GM12878 (cell line): Measurements from ENCODE around the gene ST7. TPM values are rescaled to one million over a fixed set of nuclear protein-coding genes. Genes with fewer than 3 reads are reported as not detected.

Source experiments
- ATAC-seq: fragments of 200-7000 bp; cut with Tn5 transposase; 3 replicates; pipeline ENCODE4 v1.9.1; 2020; ENCODE audit warnings: mild to moderate bottlenecking, moderate library complexity
- BruUV-seq: library from RNA; stranded (reverse); fragments of 400-500 nt; replicated peaks from 2 replicates; lab custom pipeline; 2021; lab: Mats Ljungman, UMichigan
- CTCF ChIA-PET: fragments of 300-600 bp; sonication (Branson Sonifier 250); formaldehyde crosslinking; extraction: SDS; loops from one replicate; lab custom pipeline; 2021; ENCODE audit warnings: inconsistent platforms; lab: Yijun Ruan, JAX
- POLR2A ChIA-PET: fragments of 350-600 bp; formaldehyde crosslinking; extraction: SDS; loops from one replicate; lab custom pipeline; 2021; ENCODE audit warnings: inconsistent platforms; lab: Charles Lee
- RAD21 ChIA-PET: fragments of 300-600 bp; sonication (Branson Sonifier 250); formaldehyde crosslinking; loops from one replicate; lab custom pipeline; 2023; ENCODE audit warnings: antibody characterized with exemption; ENCODE audit not compliant: unreplicated experiment; lab: Charles Lee
- SMC1A ChIA-PET: fragments of 300-600 bp; sonication (Branson Sonifier 250); formaldehyde crosslinking; loops from one replicate; lab custom pipeline; 2023; ENCODE audit not compliant: unreplicated experiment, uncharacterized antibody; lab: Charles Lee
- DNase-seq: peaks from one replicate; pipeline ENCODE4 v3.0.0-alpha.2; 2011; ENCODE audit warnings: low read depth, low spot score
- FAIRE-seq: peaks from 3 replicates; lab custom pipeline; 2011; peaks lifted over from hg19 to GRCh38; lab: Jason Lieb, UNC
- H2AFZ ChIP-seq: 2 replicates; pipeline ENCODE4 v1.6.0; 2011; ENCODE audit warnings: low read depth, low read length, control low read depth; ENCODE audit not compliant: control insufficient read depth
- H3K27ac ChIP-seq: 2 replicates; pipeline ENCODE4 v1.5.1; 2011; ENCODE audit warnings: control low read depth; ENCODE audit not compliant: control insufficient read depth, insufficient read depth
- H3K27me3 ChIP-seq, 2 experiments: replicated peaks in 1 of 2; 2 replicates each; pipeline versions ENCODE4 v1.6.0 to v1.6.1; 2011; ENCODE audit warnings: low read length in 1 of 2; ENCODE audit not compliant: control insufficient read depth in 2 of 2, insufficient read depth in 2 of 2
- H3K36me3 ChIP-seq, 2 experiments: 2 replicates each; pipeline ENCODE4 v1.5.1; 2011; ENCODE audit warnings: low read length in 1 of 2; ENCODE audit not compliant: control insufficient read depth in 2 of 2, insufficient read depth in 2 of 2
- H3K4me1 ChIP-seq: 2 replicates; pipeline ENCODE4 v1.6.1; 2011; ENCODE audit warnings: mild to moderate bottlenecking, low read length, moderate library complexity, mixed read lengths; ENCODE audit not compliant: control insufficient read depth, insufficient read depth
- H3K4me2 ChIP-seq: 2 replicates; pipeline ENCODE4 v1.6.0; 2011; ENCODE audit warnings: control low read depth; ENCODE audit not compliant: control insufficient read depth, insufficient read depth
- H3K4me3 ChIP-seq: fragments of 200-600 bp; sonication (generic); 2 replicates; pipeline ENCODE4 v1.5.1; 2016
- H3K79me2 ChIP-seq: 2 replicates; pipeline ENCODE4 v1.6.0; 2011; ENCODE audit warnings: low read length; ENCODE audit not compliant: control insufficient read depth, insufficient read depth
- H3K9ac ChIP-seq: 2 replicates; pipeline ENCODE4 v1.8.0; 2011; ENCODE audit warnings: low read length, control low read depth, mixed read lengths; ENCODE audit not compliant: control insufficient read depth, insufficient read depth
- H3K9me3 ChIP-seq: replicated peaks from 3 replicates; pipeline ENCODE4 v1.5.1; 2011; ENCODE audit warnings: mild to moderate bottlenecking, low read length; ENCODE audit not compliant: control insufficient read depth, insufficient read depth
- H4K20me1 ChIP-seq: 2 replicates; pipeline ENCODE4 v1.6.0; 2011; ENCODE audit not compliant: control insufficient read depth, insufficient read depth
- BACH1 ChIP-seq: fragments of 450-650 bp; IDR thresholded peaks from 2 replicates; pipeline ENCODE4 v1.6.1; 2017; ENCODE audit warnings: mild to moderate bottlenecking, borderline replicate concordance
- BHLHE40 ChIP-seq, 2 experiments: fragments of 450-650 bp in 1 of 2; IDR thresholded peaks; 2 replicates each; pipeline ENCODE4 v1.6.1; 2011 to 2017; ENCODE audit warnings: low read depth in 2 of 2, borderline replicate concordance in 1 of 2, improper control_type of control experiment in 1 of 2, low read length in 1 of 2, mild to moderate bottlenecking in 1 of 2
- POLR2A ChIP-seq: IDR thresholded peaks from 2 replicates; pipeline ENCODE4 v1.6.1; 2011; ENCODE audit warnings: low read depth, mild to moderate bottlenecking, low read length
- WGBS: methylation state at CpG from one replicate; pipeline ENCODE4 v1.1.6; 2016; ENCODE audit warnings: low lambda C conversion rate; ENCODE audit not compliant: insufficient replicate concordance, insufficient coverage; ENCODE audit errors: missing lambda C conversion rate; 5-methylcytosine and 5-hydroxymethylcytosine counted together
- in situ Hi-C: fragments of 300-500 bp; cut with MboI; formaldehyde crosslinking; loops from 9 replicates; pipeline ENCODE4 v1.14.3; 2018; ENCODE audit warnings: mixed read lengths
- intact Hi-C: fragments of 100-400 bp; cut with micrococcal nuclease; formaldehyde crosslinking; loops from one replicate; pipeline ENCODE4 v1.14.2; 2022; ENCODE audit not compliant: unreplicated experiment
- polyA plus RNA-seq, 11 experiments: library from polyadenylated mRNA; depleted of rRNA in 4 of 11; unstranded in 6 of 11; stranded (reverse) in 5 of 11; fragments of >200 nt; fragmentation: Nextera tagmentation in 4 of 11; fragmentation: Illumina TruSeq in 1 of 11; extraction: Ambion mirVana in 4 of 11; extraction: Trizol in 1 of 11; gene quantifications; 1 replicate in 1 of 11; 2 replicates in 10 of 11; pipeline versions ENCODE4 v1.2.1 to v1.2.3, GENCODE V29; 2011 to 2016; ENCODE audit warnings: inconsistent platforms in 2 of 11, missing spikeins in 2 of 11, low read depth in 1 of 11
- total RNA-seq, 4 experiments: library from RNA; depleted of rRNA in 3 of 4; stranded (reverse); fragments of >200 nt in 3 of 4; fragmentation: Illumina TruSeq in 1 of 4; extraction: Trizol in 1 of 4; gene quantifications; 2 replicates each; pipeline versions ENCODE4 v1.2.1 to v1.2.3, GENCODE V29; 2013 to 2021
- TF ChIP-seq, protein P1 (sequence below): fragments of 450-650 bp; formaldehyde crosslinking; IDR thresholded peaks from 2 replicates; pipeline ENCODE4 v1.4.0; 2022; ENCODE audit warnings: mild to moderate bottlenecking, moderate library complexity

The ST7 gene
- total and polyA plus RNA-seq, 10 of the 15 experiments (the other 5 are each of a cell fraction or from before 2014, with no cell fraction given), result 27.7 to 76.4 (median 53.6) TPM

DNA sequence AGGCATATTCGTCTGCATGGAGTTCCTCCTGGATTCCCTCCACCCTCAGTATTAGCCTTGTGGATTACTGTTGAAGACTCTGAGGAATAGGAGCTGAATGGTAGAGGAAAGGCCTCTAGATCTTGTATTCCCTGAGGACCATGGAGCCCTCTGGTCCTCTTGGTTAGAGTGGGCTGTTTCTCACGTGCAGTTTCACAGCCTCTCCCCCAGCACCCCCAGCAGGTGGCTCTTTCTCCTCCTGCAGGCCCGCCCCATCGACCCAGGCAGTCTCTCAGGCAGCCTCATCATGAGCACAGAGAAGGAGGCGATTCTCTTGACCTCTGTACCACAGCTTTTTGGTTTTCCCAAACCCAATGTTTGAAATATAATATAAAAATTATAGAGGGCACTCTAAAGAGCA is 267.5 kb downstream of the ST7 start:
- DNase-seq (no peak), FAIRE-seq (no peak), ATAC-seq (no peak)
- SMC1A ChIA-PET, result interaction anchor here (0.9 kb wide), 1 partner anchor 9 kb away, joined by 3 read pairs; no protein-coding TSS in a partner anchor
- H3K27me3 ChIP-seq, result no peaks in the 10 kb centered on the region
- WGBS, result 51% methylated on average over 5 of the region's 5 CpGs
- no peak overlapping the region for H2AFZ ChIP-seq
- H3K27ac ChIP-seq, result no peak overlapping the region
- H3K4me3 ChIP-seq, result no peak overlapping the region
- intact Hi-C loops, result no loop called here
- peaks cover 6 to 22% of the 10 kb centered on the region in 2 experiments for H3K36me3 ChIP-seq
- no peak overlapping the region for H3K4me2 ChIP-seq
- H3K4me1 ChIP-seq, result no peaks in the 10 kb centered on the region; the same call in 1 of the 2 replicates
- H3K79me2 ChIP-seq, result no peaks in the 10 kb centered on the region
- CTCF ChIA-PET, result interaction anchor here (1.0 to 1.5 kb wide), 4 partner anchors 86 to 166 kb away, joined by 3 to 5 read pairs (median 3); no protein-coding TSS in a partner anchor
- POLR2A ChIA-PET, result interaction anchor here (1.3 kb wide), 1 partner anchor 127 kb away, joined by 3 read pairs; no protein-coding TSS in a partner anchor
- H3K9me3 ChIP-seq, result no peaks in the 10 kb centered on the region
- in situ Hi-C loops, result no loop called here
- no peak overlapping the region for H3K9ac ChIP-seq
- RAD21 ChIA-PET, result interaction anchor here (0.9 kb wide), 1 partner anchor 149 kb away, joined by 3 read pairs; no protein-coding TSS in a partner anchor
- TF ChIP-seq BHLHE40 (IDR thresholded peaks at IDR 0.05; ENCODE audit: borderline replicate concordance in 1 of 2, low read depth in 2 of 2, low read length in 1 of 2) (peak in 1 of 2 experiments; percentile 56; a peak in 2 of 4 replicates), BACH1 (no peak)
- H4K20me1 ChIP-seq, result no peaks in the 10 kb centered on the region
- no TSS peak for BruUV-seq

DNA sequence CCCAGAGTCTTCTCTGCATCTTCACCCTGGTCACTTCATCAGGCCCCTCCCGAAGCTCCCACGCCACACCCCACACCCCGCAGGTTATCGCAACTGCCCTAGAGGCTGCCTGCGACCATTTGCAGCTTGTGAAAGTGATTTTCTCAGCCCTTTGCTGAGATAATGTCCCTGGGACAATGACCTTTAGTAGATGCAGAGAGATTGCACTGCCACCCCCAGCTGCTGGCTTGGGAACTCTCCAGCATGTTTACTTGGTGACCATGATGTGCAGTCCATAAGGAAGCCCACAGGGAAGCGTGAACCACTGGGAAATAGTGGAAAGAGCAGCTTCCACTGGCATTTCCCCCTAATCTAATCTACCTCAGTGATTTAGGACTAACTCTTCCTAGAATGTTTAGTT is 272.2 kb downstream of the ST7 start:
- Histone ChIP-seq H2AFZ (no peak overlapping the region), H3K4me3 (no peak overlapping the region), H3K4me2 (no peak overlapping the region), H3K36me3 (peaks cover 2 to 17% of the 10 kb centered on the region in 2 experiments; a peak in 3 of 4 replicates), H3K9me3 (no peaks in the 10 kb centered on the region), H4K20me1 (no peaks in the 10 kb centered on the region), H3K9ac (no peak overlapping the region), H3K27me3 (no peaks in the 10 kb centered on the region), H3K27ac (no peak overlapping the region), H3K79me2 (no peaks in the 10 kb centered on the region), H3K4me1 (peaks cover 12% of the 10 kb centered on the region)
- ChIA-PET CTCF (interaction anchor here (1.3 to 2.8 kb wide), 3 partner anchors 12 to 237 kb away, joined by 3 to 15 read pairs (median 5); no protein-coding TSS in a partner anchor), SMC1A (interaction anchor here (0.7 to 0.9 kb wide), 3 partner anchors 12 to 148 kb away, joined by 3 to 5 read pairs (median 4); no protein-coding TSS in a partner anchor), POLR2A (interaction anchor here (1.1 kb wide), 1 partner anchor 12 kb away, joined by 4 read pairs; no protein-coding TSS in a partner anchor), RAD21 (no interaction called here)
- in situ Hi-C loops, result no loop called here
- ATAC-seq, result no peak
- intact Hi-C loops, result no loop called here
- DNase-seq, result no peak
- 95% methylated on average over 5 of the region's 6 CpGs for WGBS
- BruUV-seq, result no TSS peak
- no peak for FAIRE-seq
- TF ChIP-seq, protein P1, sequence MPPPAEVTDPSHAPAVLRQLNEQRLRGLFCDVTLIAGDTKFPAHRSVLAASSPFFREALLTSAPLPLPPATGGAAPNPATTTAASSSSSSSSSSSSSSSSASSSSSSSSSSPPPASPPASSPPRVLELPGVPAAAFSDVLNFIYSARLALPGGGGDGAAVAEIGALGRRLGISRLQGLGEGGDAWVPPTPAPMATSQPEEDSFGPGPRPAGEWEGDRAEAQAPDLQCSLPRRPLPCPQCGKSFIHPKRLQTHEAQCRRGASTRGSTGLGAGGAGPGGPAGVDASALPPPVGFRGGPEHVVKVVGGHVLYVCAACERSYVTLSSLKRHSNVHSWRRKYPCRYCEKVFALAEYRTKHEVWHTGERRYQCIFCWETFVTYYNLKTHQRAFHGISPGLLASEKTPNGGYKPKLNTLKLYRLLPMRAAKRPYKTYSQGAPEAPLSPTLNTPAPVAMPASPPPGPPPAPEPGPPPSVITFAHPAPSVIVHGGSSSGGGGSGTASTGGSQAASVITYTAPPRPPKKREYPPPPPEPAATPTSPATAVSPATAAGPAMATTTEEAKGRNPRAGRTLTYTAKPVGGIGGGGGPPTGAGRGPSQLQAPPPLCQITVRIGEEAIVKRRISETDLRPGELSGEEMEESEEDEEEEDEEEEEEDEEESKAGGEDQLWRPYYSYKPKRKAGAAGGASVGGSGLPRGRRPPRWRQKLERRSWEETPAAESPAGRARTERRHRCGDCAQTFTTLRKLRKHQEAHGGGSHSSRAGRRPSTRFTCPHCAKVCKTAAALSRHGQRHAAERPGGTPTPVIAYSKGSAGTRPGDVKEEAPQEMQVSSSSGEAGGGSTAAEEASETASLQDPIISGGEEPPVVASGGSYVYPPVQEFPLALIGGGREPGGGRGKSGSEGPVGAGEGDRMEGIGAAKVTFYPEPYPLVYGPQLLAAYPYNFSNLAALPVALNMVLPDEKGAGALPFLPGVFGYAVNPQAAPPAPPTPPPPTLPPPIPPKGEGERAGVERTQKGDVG (CRISPR knock-in tag), result no peak
- peak; percentile 22; the same call in 1 of the 2 replicates for TF ChIP-seq POLR2A
